Measurements from ENCODE around the gene MYH7. TPM values are rescaled to one million over a fixed set of nuclear protein-coding genes. Genes with fewer than 3 reads are reported as not detected.
"Not testable (repeated sequence)": the region's sequence is repeated elsewhere in the genome, so short reads cannot be mapped to it uniquely, and the experiment has no call there.

MYH7 gene
- total and polyA plus RNA-seq, 4 donors = 0.02 to 0.42 (median 0.04) TPM

DNA sequence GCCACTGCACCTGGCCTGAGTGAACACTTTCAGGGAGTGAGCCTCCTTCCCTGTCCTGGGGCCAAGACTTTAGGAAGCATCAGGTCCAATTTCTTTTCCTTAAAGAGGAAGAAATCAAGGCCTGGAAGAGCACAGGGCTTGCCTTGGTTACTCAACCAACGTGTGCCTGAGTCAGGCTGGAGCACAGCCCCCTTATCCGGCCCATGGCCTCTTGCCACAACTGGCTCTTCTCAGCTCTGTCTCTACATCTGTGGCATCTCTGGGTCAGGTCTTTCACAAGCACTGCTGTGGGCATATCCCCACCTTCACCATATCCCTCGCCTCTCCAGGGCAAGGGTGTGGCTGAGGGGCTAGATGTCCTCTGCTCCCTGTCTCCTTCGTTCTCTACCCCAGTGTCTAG lies 34.2 kb downstream of the MYH7 start:
- no peaks in the 10 kb centered on the region for H3K36me3 ChIP-seq (ENCODE audit: control insufficient read depth in 4 of 4, insufficient read depth in 3 of 4, low read depth in 1 of 4, low read length in 3 of 4)
- no peaks in the 10 kb centered on the region for H3K9me3 ChIP-seq (ENCODE audit: control insufficient read depth in 4 of 4, low read length in 3 of 4)
- H3K27me3 ChIP-seq (ENCODE audit: control insufficient read depth in 4 of 4, insufficient read depth in 4 of 4, low read length in 3 of 4) = peaks cover 0 to 10% (median 0%) of the 10 kb centered on the region in 4 donors
- H3K4me3 ChIP-seq (ENCODE audit: low read depth in 1 of 3, low read length in 3 of 3) = no peak overlapping the region
- no peaks in the 10 kb centered on the region for H3K4me1 ChIP-seq (ENCODE audit: control insufficient read depth in 4 of 4, insufficient read depth in 4 of 4, low read length in 3 of 4)
- 75% methylated on average over 4 of the region's 4 CpGs for WGBS
- H3K9ac ChIP-seq (ENCODE audit: low read depth in 1 of 2, low read length in 2 of 2) = no peak overlapping the region
- TF ChIP-seq FOXA2 (IDR thresholded peaks at IDR 0.05) (no peak), RAD21 (IDR thresholded peaks at IDR 0.05) (no peak), TAF1 (conservative IDR thresholded peaks at IDR 0.05) (no peak), SP1 (IDR thresholded peaks at IDR 0.05) (no peak), FOXA1 (IDR thresholded peaks at IDR 0.05) (no peak)
- no peak overlapping the region for H3K27ac ChIP-seq (ENCODE audit: low read depth in 1 of 2, low read length in 2 of 2)
- no peak for DNase-seq (ENCODE audit: low spot score)

DNA sequence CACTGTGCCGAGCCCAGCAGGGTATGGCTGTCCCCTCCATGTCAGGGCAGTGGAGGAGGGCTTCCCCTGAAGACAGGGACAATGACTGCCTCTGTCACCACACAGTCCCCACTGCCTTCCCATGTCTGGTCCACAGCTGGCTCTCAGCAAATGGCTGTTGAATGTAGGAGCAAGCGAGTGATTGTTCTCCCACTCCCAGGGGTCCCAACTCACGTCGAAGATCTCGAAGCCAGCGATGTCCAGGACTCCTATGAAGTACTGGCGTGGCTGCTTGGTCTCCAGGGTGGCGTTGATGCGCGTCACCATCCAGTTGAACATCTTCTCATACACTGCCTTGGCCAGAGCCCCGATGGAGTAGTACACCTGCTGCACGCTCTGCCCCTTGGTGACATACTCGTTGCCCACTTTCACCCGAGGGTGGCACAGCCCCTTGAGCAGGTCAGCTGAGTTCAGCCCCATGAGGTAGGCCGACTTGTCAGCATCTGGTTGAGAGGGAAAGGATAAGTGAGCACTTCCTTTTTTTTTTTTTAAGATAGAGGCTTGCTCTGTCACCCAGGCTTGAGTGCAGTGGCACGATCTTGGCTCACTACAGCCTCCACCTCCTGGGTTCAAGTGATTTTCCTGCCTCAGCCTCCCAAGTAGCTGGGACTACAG lies 34.8 kb downstream of the MYH7 start:
- not testable (repeated sequence) for H3K4me1 ChIP-seq (ENCODE audit: control insufficient read depth in 4 of 4, insufficient read depth in 4 of 4, low read length in 3 of 4); H3K36me3 ChIP-seq (ENCODE audit: control insufficient read depth in 4 of 4, insufficient read depth in 3 of 4, low read depth in 1 of 4, low read length in 3 of 4); H3K9me3 ChIP-seq (ENCODE audit: control insufficient read depth in 4 of 4, low read length in 3 of 4); H3K9ac ChIP-seq (ENCODE audit: low read depth in 1 of 2, low read length in 2 of 2); H3K27ac ChIP-seq (ENCODE audit: low read depth in 1 of 2, low read length in 2 of 2); H3K4me3 ChIP-seq (ENCODE audit: low read depth in 1 of 3, low read length in 3 of 3); H3K27me3 ChIP-seq (ENCODE audit: control insufficient read depth in 4 of 4, insufficient read depth in 4 of 4, low read length in 3 of 4); DNase-seq (ENCODE audit: low spot score)
- 85% methylated on average over 16 of the region's 16 CpGs for WGBS

GRCh38 chr14:23399591-23399990 lies 35.9 kb downstream of the MYH7 start:
- Histone ChIP-seq H3K9ac (ENCODE audit: low read depth in 1 of 2, low read length in 2 of 2) (no peak overlapping the region), H3K27ac (ENCODE audit: low read depth in 1 of 2, low read length in 2 of 2) (no peak overlapping the region), H3K27me3 (ENCODE audit: control insufficient read depth in 4 of 4, insufficient read depth in 4 of 4, low read length in 3 of 4) (no peaks in the 10 kb centered on the region), H3K4me1 (ENCODE audit: control insufficient read depth in 4 of 4, insufficient read depth in 4 of 4, low read length in 3 of 4) (no peaks in the 10 kb centered on the region), H3K9me3 (ENCODE audit: control insufficient read depth in 4 of 4, low read length in 3 of 4) (no peaks in the 10 kb centered on the region), H3K36me3 (ENCODE audit: control insufficient read depth in 4 of 4, insufficient read depth in 3 of 4, low read depth in 1 of 4, low read length in 3 of 4) (no peaks in the 10 kb centered on the region), H3K4me3 (ENCODE audit: low read depth in 1 of 3, low read length in 3 of 3) (no peak overlapping the region)
- DNase-seq (ENCODE audit: low spot score) = no peak
- TF ChIP-seq ATF3 (IDR thresholded peaks at IDR 0.05) (no peak), FOXA1 (IDR thresholded peaks at IDR 0.05) (no peak), FOXA2 (IDR thresholded peaks at IDR 0.05) (no peak), TAF1 (conservative IDR thresholded peaks at IDR 0.05) (no peak), GABPA (IDR thresholded peaks at IDR 0.05 in 1 of 2, conservative IDR thresholded peaks at IDR 0.05 in 1 of 2) (no peak), REST (IDR thresholded peaks at IDR 0.05) (no peak)
- WGBS = 89% methylated on average over 6 of the region's 6 CpGs

DNA sequence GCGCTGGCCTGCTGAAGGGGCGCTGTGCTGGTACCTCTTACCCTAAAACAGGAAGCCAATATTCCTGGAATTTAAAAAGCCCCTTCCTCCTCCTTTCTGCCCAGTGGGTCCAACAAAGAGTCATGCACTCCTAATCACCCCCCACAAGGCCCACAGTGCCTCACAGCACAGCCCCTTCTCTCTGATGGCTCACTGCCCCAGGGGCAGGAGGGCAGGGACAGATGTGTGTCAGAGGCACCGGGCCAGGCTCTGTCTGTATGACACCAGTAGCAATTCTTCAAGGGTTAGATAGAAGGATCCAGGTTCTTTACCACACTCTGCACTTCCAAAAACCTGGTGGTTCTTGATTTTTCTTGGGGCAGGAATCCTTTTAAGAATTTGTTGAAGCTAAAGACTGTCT lies 36.3 kb downstream of the MYH7 start:
- Histone ChIP-seq H3K4me3 (ENCODE audit: low read depth in 1 of 3, low read length in 3 of 3) (no peak overlapping the region), H3K27me3 (ENCODE audit: control insufficient read depth in 4 of 4, insufficient read depth in 4 of 4, low read length in 3 of 4) (no peaks in the 10 kb centered on the region), H3K9ac (ENCODE audit: low read depth in 1 of 2, low read length in 2 of 2) (no peak overlapping the region), H3K9me3 (ENCODE audit: control insufficient read depth in 4 of 4, low read length in 3 of 4) (no peaks in the 10 kb centered on the region), H3K36me3 (ENCODE audit: control insufficient read depth in 4 of 4, insufficient read depth in 3 of 4, low read depth in 1 of 4, low read length in 3 of 4) (no peaks in the 10 kb centered on the region), H3K4me1 (ENCODE audit: control insufficient read depth in 4 of 4, insufficient read depth in 4 of 4, low read length in 3 of 4) (no peaks in the 10 kb centered on the region), H3K27ac (ENCODE audit: low read depth in 1 of 2, low read length in 2 of 2) (no peak overlapping the region)
- no peak for DNase-seq (ENCODE audit: low spot score)
- TF ChIP-seq ATF3 (IDR thresholded peaks at IDR 0.05) = no peak
- 92% methylated on average over 3 of the region's 3 CpGs for WGBS
